HCT116 (cell line): Measurements from ENCODE around the gene AADAC. TPM values are rescaled to one million over a fixed set of nuclear protein-coding genes. Genes with fewer than 3 reads are reported as not detected.
"Not testable (repeated sequence)": the region's sequence is repeated elsewhere in the genome, so short reads cannot be mapped to it uniquely, and the experiment has no call there.

Experiments
- ATAC-seq: fragments of 200-7000 bp; cut with Tn5 transposase; 2 replicates; pipeline ENCODE4 v1.9.1; 2020; ENCODE audit warnings: mild to moderate bottlenecking, moderate library complexity
- BruUV-seq: library from RNA; stranded (reverse); fragments of 400-500 nt; replicated peaks from 2 replicates; lab custom pipeline; 2021; lab: Mats Ljungman, UMichigan
- CTCF ChIA-PET: fragments of 300-600 bp; sonication (Branson Sonifier 250); formaldehyde crosslinking; loops from one replicate; lab custom pipeline; 2021; ENCODE audit warnings: antibody characterized with exemption; lab: Charles Lee
- POLR2A ChIA-PET: fragments of 300-600, 350-600 bp; sonication (Branson Sonifier 250); formaldehyde crosslinking; loops from one replicate; lab custom pipeline; 2021; ENCODE audit warnings: antibody characterized with exemption; lab: Charles Lee
- RAD21 ChIA-PET, 2 experiments: fragments of 300-600 bp; sonication (Branson Sonifier 250); formaldehyde crosslinking; loops; one replicate each; lab custom pipeline; 2023; ENCODE audit warnings: low total read pairs in 2 of 2; ENCODE audit not compliant: uncharacterized antibody in 2 of 2, unreplicated experiment in 2 of 2, low non-redundant PET in 1 of 2; lab: Charles Lee
- DNase-seq: peaks from one replicate; pipeline ENCODE4 v3.0.0-alpha.2; 2010; ENCODE audit warnings: low read depth, low spot score
- H2AFZ ChIP-seq: fragments of 200-600 bp; shearing (Covaris generic), sonication (generic); 2 replicates; pipeline ENCODE4 v1.6.1; 2017; ENCODE audit warnings: low read depth, mixed run types, mixed read lengths, antibody characterized with exemption, low read length; ENCODE audit not compliant: poor library complexity, severe bottlenecking
- H3K27ac ChIP-seq: 2 replicates; pipeline ENCODE4 v1.5.1; 2012; ENCODE audit warnings: low read depth, low read length
- H3K27me3 ChIP-seq: fragments of 200-600 bp; sonication (generic); 2 replicates; pipeline ENCODE4 v1.6.1; 2016; ENCODE audit warnings: mixed run types, low read length, mixed read lengths; ENCODE audit not compliant: insufficient read depth
- H3K36me3 ChIP-seq, 2 experiments: fragments of 200-500 bp in 1 of 2; fragments of 200-600 bp in 1 of 2; sonication (Bioruptor generic) in 1 of 2; sonication (generic) in 1 of 2; 2 replicates each; pipeline versions ENCODE4 v1.5.1 to v1.6.1; 2014 to 2016; ENCODE audit warnings: low read length in 2 of 2, inconsistent platforms in 1 of 2, mixed read lengths in 1 of 2, mixed run types in 1 of 2; ENCODE audit not compliant: insufficient read depth in 2 of 2, control insufficient read depth in 1 of 2
- H3K4me1 ChIP-seq, 2 experiments: fragments of 200-600 bp in 1 of 2; sonication (generic) in 1 of 2; 2 replicates each; pipeline versions ENCODE4 v1.5.1 to v1.6.1; 2012 to 2017; ENCODE audit warnings: low read length in 2 of 2, inconsistent platforms in 1 of 2, mild to moderate bottlenecking in 1 of 2, mixed read lengths in 1 of 2, mixed run types in 1 of 2, moderate library complexity in 1 of 2; ENCODE audit not compliant: insufficient read depth in 2 of 2, control insufficient read depth in 1 of 2
- H3K4me2 ChIP-seq: fragments of 200-600 bp; sonication (generic); 2 replicates; pipeline ENCODE4 v1.6.1; 2017; ENCODE audit warnings: mixed run types, low read length, mixed read lengths
- H3K4me3 ChIP-seq, 2 experiments: fragments of 200-600 bp in 1 of 2; sonication (generic) in 1 of 2; replicated peaks in 1 of 2; 2 replicates each; pipeline ENCODE4 v1.5.1; 2011 to 2016; ENCODE audit warnings: low read length in 2 of 2, control low read depth in 1 of 2, low read depth in 1 of 2, mild to moderate bottlenecking in 1 of 2, mixed read lengths in 1 of 2, mixed run types in 1 of 2
- H3K79me2 ChIP-seq: fragments of 200-600 bp; sonication (generic); 2 replicates; pipeline ENCODE4 v1.6.1; 2017; ENCODE audit warnings: mild to moderate bottlenecking, mixed run types, low read length, moderate library complexity, mixed read lengths; ENCODE audit not compliant: insufficient read depth
- H3K9ac ChIP-seq: fragments of 200-600 bp; sonication (generic); 2 replicates; pipeline ENCODE4 v1.6.1; 2016; ENCODE audit warnings: low read length, mixed read lengths
- H3K9me2 ChIP-seq: fragments of 200-600 bp; sonication (generic), shearing (Covaris generic); 2 replicates; pipeline ENCODE4 v1.6.1; 2017; ENCODE audit warnings: mixed run types, mild to moderate bottlenecking, moderate library complexity; ENCODE audit not compliant: insufficient read depth
- H3K9me3 ChIP-seq, 2 experiments: fragments of 200-500 bp in 1 of 2; fragments of 200-600 bp in 1 of 2; sonication (Bioruptor generic) in 1 of 2; sonication (generic) in 1 of 2; 2 replicates each; pipeline ENCODE4 v1.6.1; 2014 to 2017; ENCODE audit warnings: low read length in 2 of 2, mixed read lengths in 2 of 2, inconsistent platforms in 1 of 2, low read depth in 1 of 2, mild to moderate bottlenecking in 1 of 2, mixed run types in 1 of 2, moderate library complexity in 1 of 2; ENCODE audit not compliant: control insufficient read depth in 1 of 2, insufficient read depth in 1 of 2
- H4K20me1 ChIP-seq: fragments of 200-600 bp; sonication (generic), shearing (Covaris generic); 2 replicates; pipeline ENCODE4 v1.6.1; 2017; ENCODE audit warnings: mixed run types, mild to moderate bottlenecking, moderate library complexity; ENCODE audit not compliant: insufficient read depth
- FOSL1 ChIP-seq: IDR thresholded peaks from 2 replicates; pipeline ENCODE4 v1.6.1; 2012; ENCODE audit warnings: low read depth
- POLR2A ChIP-seq: IDR thresholded peaks from 2 replicates; pipeline ENCODE4 v1.7.0; 2011; ENCODE audit warnings: borderline replicate concordance; ENCODE audit not compliant: insufficient read depth, insufficient read length; ENCODE audit errors: extremely low read depth
- SP1 ChIP-seq: IDR thresholded peaks from 2 replicates; pipeline ENCODE4 v1.6.1; 2012; ENCODE audit warnings: low read depth
- intact Hi-C: fragments of 100-400 bp; cut with micrococcal nuclease; formaldehyde crosslinking; loops from 2 replicates; pipeline ENCODE4 v1.10.0; 2022
- total RNA-seq: library from RNA; stranded (reverse); gene quantifications from one replicate; pipeline ENCODE4 v1.2.1, GENCODE V29; 2021; ENCODE audit not compliant: unreplicated experiment
- TF ChIP-seq, protein P1 (sequence below), 3 experiments: fragments of 200-600 bp in 1 of 3; sonication (generic) in 1 of 3; IDR thresholded peaks in 2 of 3; conservative IDR thresholded peaks in 1 of 3; 2 replicates each; pipeline ENCODE4 v1.5.1; 2012 to 2017; ENCODE audit warnings: low read depth in 2 of 3, low read length in 2 of 3, antibody characterized with exemption in 1 of 3, borderline replicate concordance in 1 of 3, control low read depth in 1 of 3, mild to moderate bottlenecking in 1 of 3, mixed read lengths in 1 of 3, mixed run types in 1 of 3, moderate library complexity in 1 of 3; ENCODE audit not compliant: insufficient read depth in 1 of 3

AADAC gene
- total RNA-seq, 1 experiment from 2014 or later: 3.8 TPM

GRCh38 chr3:151789853-151790463, 24.0 kb upstream of the AADAC start:
- no peaks in the 10 kb centered on the region for H3K36me3 ChIP-seq
- H3K4me2 ChIP-seq: no peak overlapping the region
- H2AFZ ChIP-seq: no peak overlapping the region
- BruUV-seq: no TSS peak
- no peaks in the 10 kb centered on the region; a peak in 1 of 4 replicates for H3K9me3 ChIP-seq
- no peaks in the 10 kb centered on the region for H3K79me2 ChIP-seq
- no peak overlapping the region for H3K9ac ChIP-seq
- no peaks in the 10 kb centered on the region for H3K9me2 ChIP-seq
- H3K4me3 ChIP-seq: no peak overlapping the region
- TF ChIP-seq, protein P1, sequence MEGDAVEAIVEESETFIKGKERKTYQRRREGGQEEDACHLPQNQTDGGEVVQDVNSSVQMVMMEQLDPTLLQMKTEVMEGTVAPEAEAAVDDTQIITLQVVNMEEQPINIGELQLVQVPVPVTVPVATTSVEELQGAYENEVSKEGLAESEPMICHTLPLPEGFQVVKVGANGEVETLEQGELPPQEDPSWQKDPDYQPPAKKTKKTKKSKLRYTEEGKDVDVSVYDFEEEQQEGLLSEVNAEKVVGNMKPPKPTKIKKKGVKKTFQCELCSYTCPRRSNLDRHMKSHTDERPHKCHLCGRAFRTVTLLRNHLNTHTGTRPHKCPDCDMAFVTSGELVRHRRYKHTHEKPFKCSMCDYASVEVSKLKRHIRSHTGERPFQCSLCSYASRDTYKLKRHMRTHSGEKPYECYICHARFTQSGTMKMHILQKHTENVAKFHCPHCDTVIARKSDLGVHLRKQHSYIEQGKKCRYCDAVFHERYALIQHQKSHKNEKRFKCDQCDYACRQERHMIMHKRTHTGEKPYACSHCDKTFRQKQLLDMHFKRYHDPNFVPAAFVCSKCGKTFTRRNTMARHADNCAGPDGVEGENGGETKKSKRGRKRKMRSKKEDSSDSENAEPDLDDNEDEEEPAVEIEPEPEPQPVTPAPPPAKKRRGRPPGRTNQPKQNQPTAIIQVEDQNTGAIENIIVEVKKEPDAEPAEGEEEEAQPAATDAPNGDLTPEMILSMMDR (IDR thresholded peaks at IDR 0.05 in 2 of 3, conservative IDR thresholded peaks at IDR 0.05 in 1 of 3; ENCODE audit: borderline replicate concordance in 1 of 3, insufficient read depth in 1 of 3, low read depth in 2 of 3, low read length in 2 of 3): no peak
- TF ChIP-seq POLR2A (no peak), FOSL1 (no peak), SP1 (no peak)
- no peaks in the 10 kb centered on the region for H3K27me3 ChIP-seq
- ChIA-PET POLR2A (no interaction called here), CTCF (no interaction called here), RAD21 (no interaction called here)
- H4K20me1 ChIP-seq: no peaks in the 10 kb centered on the region
- no peak overlapping the region for H3K27ac ChIP-seq
- H3K4me1 ChIP-seq: 0 out of 4 replicates have a peak, but pooled peaks cover 0 to 6% of the 10 kb centered on the region in 2 experiments
- intact Hi-C loops: no loop called here
- no peak for DNase-seq
- ATAC-seq: no peak

- intact Hi-C loops, H3K4me1 ChIP-seq: not testable (repeated sequence)
Measured at GRCh38 chr3:151790763-151791162, 23.2 kb upstream of the AADAC start.

More at GRCh38 chr3:151790763-151791162, 23.2 kb upstream of the AADAC start:
- H3K4me2 ChIP-seq, RAD21 ChIA-PET, H3K9me2 ChIP-seq, H3K9ac ChIP-seq, H3K27me3 ChIP-seq, BruUV-seq, POLR2A ChIA-PET, ATAC-seq, CTCF ChIA-PET, H4K20me1 ChIP-seq, H2AFZ ChIP-seq, H3K9me3 ChIP-seq, H3K4me3 ChIP-seq, H3K36me3 ChIP-seq, H3K27ac ChIP-seq, DNase-seq, H3K79me2 ChIP-seq: not testable (repeated sequence)
